Measurements from ENCODE around the gene SMG1.
"Not testable (repeated sequence)": the region's sequence is repeated elsewhere in the genome, so short reads cannot be mapped to it uniquely, and the experiment has no call there.

GRCh38 chr16:18876301-18876700, 49.9 kb downstream of the SMG1 start:
- not testable (repeated sequence) for TF ChIP-seq EZH2 (IDR thresholded peaks at IDR 0.05; ENCODE audit: borderline replicate concordance, low read depth, low read length, poor library complexity, severe bottlenecking)
- TF ChIP-seq, protein P1, sequence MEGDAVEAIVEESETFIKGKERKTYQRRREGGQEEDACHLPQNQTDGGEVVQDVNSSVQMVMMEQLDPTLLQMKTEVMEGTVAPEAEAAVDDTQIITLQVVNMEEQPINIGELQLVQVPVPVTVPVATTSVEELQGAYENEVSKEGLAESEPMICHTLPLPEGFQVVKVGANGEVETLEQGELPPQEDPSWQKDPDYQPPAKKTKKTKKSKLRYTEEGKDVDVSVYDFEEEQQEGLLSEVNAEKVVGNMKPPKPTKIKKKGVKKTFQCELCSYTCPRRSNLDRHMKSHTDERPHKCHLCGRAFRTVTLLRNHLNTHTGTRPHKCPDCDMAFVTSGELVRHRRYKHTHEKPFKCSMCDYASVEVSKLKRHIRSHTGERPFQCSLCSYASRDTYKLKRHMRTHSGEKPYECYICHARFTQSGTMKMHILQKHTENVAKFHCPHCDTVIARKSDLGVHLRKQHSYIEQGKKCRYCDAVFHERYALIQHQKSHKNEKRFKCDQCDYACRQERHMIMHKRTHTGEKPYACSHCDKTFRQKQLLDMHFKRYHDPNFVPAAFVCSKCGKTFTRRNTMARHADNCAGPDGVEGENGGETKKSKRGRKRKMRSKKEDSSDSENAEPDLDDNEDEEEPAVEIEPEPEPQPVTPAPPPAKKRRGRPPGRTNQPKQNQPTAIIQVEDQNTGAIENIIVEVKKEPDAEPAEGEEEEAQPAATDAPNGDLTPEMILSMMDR (conservative IDR thresholded peaks at IDR 0.05; ENCODE audit: low read depth, low read length), result not testable (repeated sequence)
